ENCODE results near the gene ADAP1. TPM values are rescaled to one million over a fixed set of nuclear protein-coding genes. Genes with fewer than 3 reads are reported as not detected.
"Not testable (repeated sequence)": the region's sequence is repeated elsewhere in the genome, so short reads cannot be mapped to it uniquely, and the experiment has no call there.

The ADAP1 gene
- total and polyA plus RNA-seq, 8 donors = 10.9 to 41.2 (median 14.4) TPM

DNA sequence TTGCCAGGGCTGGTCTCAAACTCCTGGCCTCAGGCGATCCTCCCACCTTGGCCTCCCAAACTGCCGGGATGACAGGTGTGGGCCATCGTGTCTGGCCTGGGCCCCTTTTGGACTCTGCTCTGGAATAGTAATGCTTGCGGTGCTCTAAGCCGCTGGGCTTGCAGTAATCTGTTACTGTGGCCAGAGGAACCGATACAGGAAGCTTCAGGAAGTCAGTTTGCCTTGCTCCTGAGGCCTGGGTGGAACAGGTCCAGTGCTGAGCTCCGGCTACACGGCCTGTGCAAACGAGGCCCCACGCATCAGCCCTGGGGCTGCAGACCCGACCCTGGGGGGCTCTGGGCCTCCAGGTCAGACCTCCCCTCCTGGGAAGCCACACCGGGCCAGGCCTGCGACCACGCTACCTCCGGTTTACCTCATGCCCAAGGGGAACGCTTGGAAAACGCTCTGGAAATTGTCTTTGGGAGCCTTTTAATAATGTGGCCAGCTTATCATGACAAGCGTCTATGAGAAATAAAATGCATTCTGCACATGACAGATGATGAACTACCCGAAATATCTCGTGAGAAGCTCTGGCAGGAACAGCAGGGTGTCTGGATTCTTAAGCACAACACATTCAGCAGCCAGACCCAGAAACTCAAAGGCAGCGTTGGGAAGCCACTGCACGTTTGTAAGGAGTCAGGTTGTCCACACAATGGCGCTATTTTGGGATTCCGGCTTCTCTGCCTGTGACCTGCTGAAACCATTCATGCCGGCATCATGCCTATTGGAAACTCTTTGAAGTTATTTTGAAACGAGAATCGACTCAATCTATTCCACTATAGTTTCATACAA, 10.1 kb upstream of the ADAP1 start:
- WGBS, 2 donors = 45 to 50% methylated on average over 27 of the region's 27 CpGs
- Histone ChIP-seq H3K4me1 (no peaks in the 10 kb centered on the region), H3K27me3 (no peaks in the 10 kb centered on the region), H3K4me3 (no peak overlapping the region), H3K9me3 (no peaks in the 10 kb centered on the region), H3K36me3 (peaks cover 0 to 33% (median 24%) of the 10 kb centered on the region in 3 donors), H3K27ac (no peak overlapping the region)
- peak in 3 of 4 donors; percentile 34 to 54 (median 43) for ATAC-seq
- FAIRE-seq = no peak
- intact Hi-C loops (cut with DNase I) = no loop called here
- DNase-seq = peak in 3 of 6 donors; percentile 36 to 67 (median 60)
- TF ChIP-seq, protein P1, sequence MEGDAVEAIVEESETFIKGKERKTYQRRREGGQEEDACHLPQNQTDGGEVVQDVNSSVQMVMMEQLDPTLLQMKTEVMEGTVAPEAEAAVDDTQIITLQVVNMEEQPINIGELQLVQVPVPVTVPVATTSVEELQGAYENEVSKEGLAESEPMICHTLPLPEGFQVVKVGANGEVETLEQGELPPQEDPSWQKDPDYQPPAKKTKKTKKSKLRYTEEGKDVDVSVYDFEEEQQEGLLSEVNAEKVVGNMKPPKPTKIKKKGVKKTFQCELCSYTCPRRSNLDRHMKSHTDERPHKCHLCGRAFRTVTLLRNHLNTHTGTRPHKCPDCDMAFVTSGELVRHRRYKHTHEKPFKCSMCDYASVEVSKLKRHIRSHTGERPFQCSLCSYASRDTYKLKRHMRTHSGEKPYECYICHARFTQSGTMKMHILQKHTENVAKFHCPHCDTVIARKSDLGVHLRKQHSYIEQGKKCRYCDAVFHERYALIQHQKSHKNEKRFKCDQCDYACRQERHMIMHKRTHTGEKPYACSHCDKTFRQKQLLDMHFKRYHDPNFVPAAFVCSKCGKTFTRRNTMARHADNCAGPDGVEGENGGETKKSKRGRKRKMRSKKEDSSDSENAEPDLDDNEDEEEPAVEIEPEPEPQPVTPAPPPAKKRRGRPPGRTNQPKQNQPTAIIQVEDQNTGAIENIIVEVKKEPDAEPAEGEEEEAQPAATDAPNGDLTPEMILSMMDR (IDR thresholded peaks at IDR 0.05) = no peak

DNA sequence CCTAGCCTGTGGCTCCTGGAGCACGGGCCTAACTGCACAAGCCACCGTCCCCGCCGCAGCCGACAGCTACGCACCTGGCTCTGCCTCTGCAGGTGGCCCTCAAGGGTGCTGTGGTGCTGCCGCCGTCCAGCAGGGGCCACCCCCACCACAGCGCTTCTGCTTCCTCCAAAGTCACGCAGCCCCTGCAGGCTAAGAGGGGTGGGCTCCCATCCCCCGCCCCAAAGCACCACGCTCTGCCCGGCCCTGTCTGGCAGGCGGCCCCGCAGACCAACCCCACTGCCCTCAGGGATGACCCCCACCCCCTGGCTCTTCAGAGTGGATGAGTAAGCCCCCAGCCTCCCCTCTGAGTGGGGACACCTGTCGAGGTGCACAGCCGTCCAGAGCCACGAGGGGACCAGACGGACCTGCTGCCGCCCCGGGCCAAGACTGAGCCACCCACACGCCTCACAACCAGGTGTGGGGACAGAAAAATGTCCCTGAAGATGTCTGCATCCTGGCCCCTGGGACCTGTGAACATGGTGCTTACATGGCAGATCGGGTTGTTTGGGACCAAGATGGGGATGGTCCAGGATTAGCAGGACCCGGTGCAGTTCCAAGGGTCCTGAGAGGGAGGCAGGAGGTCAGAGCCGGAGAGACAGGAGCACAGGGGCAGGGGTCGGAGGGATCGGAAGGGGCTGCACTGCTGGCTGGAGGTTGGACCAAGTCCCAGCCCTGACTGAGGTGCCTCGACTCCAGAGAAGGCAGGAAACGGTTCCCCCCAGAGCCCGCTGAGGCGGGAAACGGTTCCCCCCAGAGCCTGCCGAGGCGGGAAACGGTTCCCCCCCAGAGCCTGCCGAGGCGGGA, 9.0 kb upstream of the ADAP1 start:
- intact Hi-C loops (cut with DNase I) = no loop called here
- peak in 3 of 4 donors; percentile 9 to 23 (median 22) for ATAC-seq
- TF ChIP-seq, protein P1 (IDR thresholded peaks at IDR 0.05) = no peak
- Histone ChIP-seq H3K9me3 (no peaks in the 10 kb centered on the region), H3K27ac (no peak overlapping the region), H3K4me3 (no peak overlapping the region), H3K4me1 (no peaks in the 10 kb centered on the region), H3K36me3 (peaks cover 0 to 21% (median 17%) of the 10 kb centered on the region in 3 donors), H3K27me3 (no peaks in the 10 kb centered on the region)
- FAIRE-seq = no peak
- WGBS, 2 donors = 21 to 24% methylated on average over 32 to 37 of the region's 37 CpGs
- peak in 3 of 6 donors; percentile 38 to 68 (median 56) for DNase-seq

DNA sequence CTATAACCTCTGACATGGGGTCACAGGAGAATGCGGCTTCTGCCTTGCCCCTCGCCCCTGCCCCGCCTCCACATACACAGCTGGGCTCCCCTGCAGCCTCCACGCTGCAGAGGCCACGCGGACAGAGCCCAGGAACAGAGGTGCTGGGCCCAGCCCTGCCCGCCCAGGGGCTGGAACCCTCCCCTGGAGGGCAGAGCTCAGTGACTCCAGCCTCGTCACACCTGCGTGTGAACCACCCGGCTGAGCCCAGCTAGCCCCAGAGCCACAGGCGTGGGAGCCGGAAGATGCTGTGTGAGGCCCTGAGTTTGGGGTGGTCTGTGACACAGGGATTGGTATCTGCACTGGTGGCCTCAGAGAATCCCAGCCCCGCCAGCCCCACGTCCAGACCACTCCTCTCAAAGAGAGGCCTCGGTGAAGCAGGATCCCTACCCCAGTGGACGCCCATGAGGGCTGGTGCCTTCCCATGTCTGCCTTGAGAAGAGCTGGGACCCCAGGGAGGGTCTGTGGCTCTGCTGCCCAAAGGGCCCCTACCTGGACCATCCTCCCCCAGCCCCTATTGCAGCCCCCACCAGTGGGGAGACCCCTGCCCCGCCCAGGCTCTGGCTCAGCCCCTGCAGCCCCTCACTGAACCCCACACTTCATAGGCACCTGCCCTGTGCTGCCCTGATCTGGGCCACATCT, 8.1 kb upstream of the ADAP1 start:
- no peaks in the 10 kb centered on the region for H3K4me1 ChIP-seq
- no peaks in the 10 kb centered on the region for H3K9me3 ChIP-seq
- FAIRE-seq = no peak
- H3K27me3 ChIP-seq = no peaks in the 10 kb centered on the region
- ATAC-seq = no peak
- intact Hi-C loops (cut with DNase I) = no loop called here
- WGBS, 2 donors = 85 to 93% methylated on average over 16 to 17 of the region's 17 CpGs
- DNase-seq = peak in 3 of 6 donors; percentile 26 to 47 (median 45)
- H3K36me3 ChIP-seq = peaks cover 0 to 12% (median 8%) of the 10 kb centered on the region in 3 donors
- no peak overlapping the region for H3K27ac ChIP-seq
- TF ChIP-seq, protein P1 (IDR thresholded peaks at IDR 0.05) = no peak
- no peak overlapping the region for H3K4me3 ChIP-seq

DNA sequence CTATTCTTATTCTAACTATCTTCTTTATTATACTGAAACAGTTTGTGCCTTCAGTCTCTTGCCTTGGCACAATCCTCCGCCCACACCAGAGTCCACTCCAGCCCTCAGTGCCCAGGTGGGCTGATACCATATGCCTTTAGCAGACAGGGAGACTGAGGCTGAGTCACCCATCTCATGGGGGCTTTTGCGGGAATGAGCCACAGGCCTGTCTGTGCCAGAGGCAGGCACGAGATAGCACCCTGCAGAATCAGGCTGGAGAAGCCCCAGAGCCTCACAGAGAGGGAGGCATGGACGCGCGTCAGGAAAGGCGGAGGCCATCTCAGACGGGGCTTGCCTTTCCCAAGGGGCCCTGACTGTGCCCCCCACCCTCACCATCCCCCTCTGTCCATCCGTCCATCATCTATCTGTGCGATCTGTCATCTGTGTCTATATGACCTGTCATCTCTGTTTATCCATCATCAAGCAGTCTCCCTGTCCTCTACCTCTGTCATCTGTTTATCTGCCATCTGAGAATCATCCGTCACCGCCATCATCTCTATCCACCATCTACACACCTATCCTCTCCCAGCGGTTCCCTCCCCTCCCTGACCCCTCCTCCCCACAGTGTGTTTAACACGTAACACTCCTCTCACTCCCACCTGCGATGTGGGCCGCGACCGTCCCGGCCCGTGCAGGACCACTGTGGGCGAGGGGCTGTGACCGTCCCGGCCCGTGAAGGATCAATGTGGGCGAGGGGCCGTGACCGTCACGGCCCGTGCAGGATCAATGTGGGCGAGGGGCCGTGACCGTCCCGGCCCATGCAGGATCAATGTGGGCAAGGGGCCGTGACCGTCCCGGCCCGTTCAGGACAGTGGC, 7.3 kb upstream of the ADAP1 start:
- Histone ChIP-seq H3K4me1 (no peaks in the 10 kb centered on the region), H3K27me3 (no peaks in the 10 kb centered on the region), H3K9me3 (no peaks in the 10 kb centered on the region), H3K4me3 (no peak overlapping the region), H3K36me3 (peaks cover 0 to 4% (median under 1%) of the 10 kb centered on the region in 3 donors), H3K27ac (no peak overlapping the region)
- no peak for FAIRE-seq
- peak in 3 of 6 donors; percentile 25 to 44 (median 34) for DNase-seq
- TF ChIP-seq, protein P1 (IDR thresholded peaks at IDR 0.05) = no peak
- intact Hi-C loops (cut with DNase I) = no loop called here
- ATAC-seq = no peak
- 90 to 91% methylated on average over 37 of the region's 37 CpGs for WGBS, 2 donors

DNA sequence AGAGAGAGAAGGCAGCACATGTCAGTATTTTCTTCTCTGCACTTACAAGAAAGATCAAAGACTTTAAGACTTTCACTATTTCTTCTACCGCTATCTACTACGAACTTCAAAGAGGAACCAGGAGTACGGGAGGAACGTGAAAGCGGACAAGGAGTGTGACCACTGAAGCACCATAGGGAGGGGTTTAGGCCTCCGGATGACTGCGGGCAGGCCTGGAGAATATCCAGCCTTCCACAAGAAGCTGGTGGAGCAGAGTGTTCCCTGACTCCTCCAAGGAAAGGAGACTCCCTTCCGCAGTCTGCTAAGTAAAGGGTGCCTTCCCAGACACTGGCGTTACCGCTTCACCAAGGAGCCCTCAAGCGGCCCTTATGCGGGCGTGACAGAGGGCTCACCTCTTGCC, 6.5 kb upstream of the ADAP1 start:
- FAIRE-seq; H3K9me3 ChIP-seq; H3K27me3 ChIP-seq; intact Hi-C loops (cut with DNase I); H3K27ac ChIP-seq; H3K4me3 ChIP-seq; ATAC-seq; H3K4me1 ChIP-seq; H3K36me3 ChIP-seq: not testable (repeated sequence)
- DNase-seq = peak in 3 of 6 donors; percentile 3 to 15 (median 12)
- 77 to 85% methylated on average over 13 of the region's 13 CpGs for WGBS, 2 donors
